ENCODE data around the gene ZNF492.
"Not testable (repeated sequence)": the region's sequence is repeated elsewhere in the genome, so short reads cannot be mapped to it uniquely, and the experiment has no call there.

The ZNF492 gene

GRCh38 chr19:22617614-22618320 lies 16.4 kb upstream of the ZNF492 start:
- no peak for FAIRE-seq

GRCh38 chr19:22619371-22619770 lies 14.8 kb upstream of the ZNF492 start:
- FAIRE-seq, result no peak

GRCh38 chr19:22619932-22620331 lies 14.2 kb upstream of the ZNF492 start:
- no peak for FAIRE-seq

- no peak for FAIRE-seq
These were observed 13.7 kb upstream of the ZNF492 start for GRCh38 chr19:22620401-22620800.

GRCh38 chr19:22620912-22621311 lies 13.2 kb upstream of the ZNF492 start:
- no peak for FAIRE-seq

GRCh38 chr19:22622020-22622419 lies 12.1 kb upstream of the ZNF492 start:
- no peak for FAIRE-seq

- FAIRE-seq, result no peak
These were observed 11.0 kb upstream of the ZNF492 start for GRCh38 chr19:22622901-22623840.

GRCh38 chr19:22623841-22624221 lies 10.3 kb upstream of the ZNF492 start:
- FAIRE-seq, result no peak

- FAIRE-seq, result no peak
These were observed 8.7 kb upstream of the ZNF492 start for GRCh38 chr19:22625266-22626035.

- no peak for FAIRE-seq
These were observed 6.6 kb upstream of the ZNF492 start for GRCh38 chr19:22627526-22627925.

GRCh38 chr19:22628401-22628800 lies 5.7 kb upstream of the ZNF492 start:
- no peak for FAIRE-seq

GRCh38 chr19:22634450-22634827 lies 315 bp downstream of the ZNF492 start:
- no peak for FAIRE-seq

GRCh38 chr19:22685493-22685892 lies 51.4 kb downstream of the ZNF492 start:
- not testable (repeated sequence) for FAIRE-seq

GRCh38 chr19:22702661-22703060 lies 68.5 kb downstream of the ZNF492 start:
- FAIRE-seq, result not testable (repeated sequence)

- FAIRE-seq, result not testable (repeated sequence)
These were observed 69.0 kb downstream of the ZNF492 start for GRCh38 chr19:22703096-22703495.

GRCh38 chr19:22708983-22709382 lies 74.9 kb downstream of the ZNF492 start:
- FAIRE-seq, result no peak

Data from endometrium (tissue), 2 donors.